Suppressor macrophage treated with lipopolysaccharide for 4 hours (primary cell): Measurements from ENCODE around the gene FAM89B.
A peak's percentile ranks its signal among the peaks of the same experiment; 100 is the strongest.

Experiments
- DNase-seq: peaks from one replicate; pipeline ENCODE4 v3.0.0-alpha.2; 2020

The FAM89B gene

DNA sequence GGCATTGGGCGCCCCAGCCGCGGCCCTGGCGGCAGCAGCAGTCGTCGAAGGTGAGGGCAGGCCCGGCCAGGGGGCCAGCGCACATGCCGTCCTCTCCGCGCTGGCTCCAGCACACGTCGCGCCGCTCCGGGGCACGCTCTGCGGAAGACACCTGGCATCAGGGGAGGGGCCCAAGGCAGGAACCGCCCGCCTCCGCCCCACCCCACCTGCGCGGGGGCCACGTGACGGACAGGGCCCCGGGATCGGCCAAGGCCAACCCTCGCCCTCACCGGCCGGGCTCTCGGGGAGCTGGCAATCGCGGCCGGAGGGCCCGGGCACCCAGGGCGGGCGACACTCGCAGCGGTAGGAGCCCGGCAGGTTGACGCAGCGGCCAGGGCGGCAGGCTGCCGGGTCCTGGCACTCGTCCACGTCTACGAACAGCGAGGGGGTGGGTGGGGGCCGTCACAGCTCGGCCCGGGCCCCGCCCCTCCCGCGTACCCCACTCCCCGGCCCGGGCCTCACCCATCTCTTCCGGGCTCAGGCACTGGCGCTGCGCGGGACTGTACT is 32.5 kb upstream of the FAM89B start:
- DNase-seq, result no peak

DNA sequence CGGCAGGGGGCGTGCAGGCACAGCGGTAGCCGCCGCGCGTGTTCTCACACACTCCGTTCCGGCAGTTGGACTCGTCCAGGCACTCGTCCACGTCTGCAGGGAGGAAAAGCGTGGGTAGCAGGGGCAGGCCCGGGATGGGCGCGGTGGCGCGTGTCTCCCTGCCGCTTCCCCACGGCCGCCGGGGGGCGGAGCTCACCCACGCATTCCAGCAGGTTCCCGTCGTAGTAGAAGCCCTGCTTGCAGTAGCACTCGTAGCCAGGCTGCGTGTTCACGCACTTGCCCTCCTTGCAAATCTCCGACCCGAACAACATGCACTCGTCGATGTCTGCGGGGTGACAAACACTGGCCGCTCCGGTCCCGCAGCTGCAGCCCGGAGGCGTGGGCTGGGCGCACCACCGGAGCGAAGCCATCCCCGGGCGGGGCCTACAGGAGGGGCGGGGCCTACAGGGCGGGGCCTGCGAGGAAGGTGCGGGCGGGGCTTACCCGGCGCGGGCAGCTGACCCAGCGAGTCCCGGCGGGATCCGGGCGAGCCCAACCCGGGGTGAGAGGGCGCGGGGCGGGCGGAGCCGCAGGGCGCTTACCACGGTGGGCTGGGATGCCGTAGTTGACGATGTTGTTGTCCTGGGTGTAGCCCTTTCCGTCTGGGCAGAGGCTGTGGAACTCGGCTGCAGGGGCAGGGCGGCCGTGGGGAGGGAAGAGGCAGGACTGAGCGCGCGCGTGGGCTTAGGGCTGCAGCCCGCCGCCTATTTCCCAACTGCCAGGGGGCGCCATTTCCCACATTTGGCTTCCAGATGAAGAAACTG is 31.8 kb upstream of the FAM89B start:
- DNase-seq, result peak; percentile 95

DNA sequence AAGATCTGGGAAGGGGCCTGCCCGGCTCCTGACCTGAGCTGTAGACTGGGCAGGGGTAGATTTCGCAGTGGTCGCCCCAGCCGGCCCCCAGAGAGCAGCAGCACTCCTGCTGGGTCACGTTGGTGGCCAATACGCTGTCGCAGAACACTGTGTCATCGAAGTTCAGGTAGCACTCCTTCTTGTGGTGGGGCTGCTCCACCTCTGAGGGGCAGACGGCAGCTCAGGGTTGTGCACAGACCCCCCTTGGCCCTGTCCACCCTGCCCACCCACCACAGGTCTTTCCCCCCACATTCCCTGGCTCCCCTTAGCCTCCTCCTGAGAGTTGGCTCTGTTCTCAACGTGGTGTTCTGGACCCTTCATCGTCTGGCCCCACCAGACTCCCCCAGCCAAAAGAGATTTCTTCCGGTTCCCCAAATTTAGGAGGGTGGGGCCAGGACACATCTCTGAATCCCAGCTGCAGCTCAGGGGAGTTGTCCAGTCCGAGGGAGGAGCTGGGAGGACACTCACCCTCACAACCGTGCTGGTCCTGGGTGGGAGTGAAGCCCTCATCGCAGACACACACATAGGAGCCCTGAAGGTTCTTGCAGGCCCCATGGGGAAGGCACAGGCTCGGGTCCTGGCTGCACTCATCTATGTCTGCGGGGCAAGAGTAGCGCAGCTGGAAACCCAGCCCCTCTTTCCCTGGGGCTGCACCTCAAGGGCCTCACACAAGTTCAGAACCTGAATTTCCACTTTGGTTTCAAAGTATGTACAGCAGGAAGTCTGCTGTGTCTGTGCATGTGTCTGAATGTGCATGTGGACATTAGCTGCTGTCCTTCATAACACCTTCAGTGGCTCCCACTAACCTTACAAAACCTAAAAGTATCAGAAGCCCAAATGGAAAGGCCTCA is 31.0 kb upstream of the FAM89B start:
- DNase-seq, result no peak

DNA sequence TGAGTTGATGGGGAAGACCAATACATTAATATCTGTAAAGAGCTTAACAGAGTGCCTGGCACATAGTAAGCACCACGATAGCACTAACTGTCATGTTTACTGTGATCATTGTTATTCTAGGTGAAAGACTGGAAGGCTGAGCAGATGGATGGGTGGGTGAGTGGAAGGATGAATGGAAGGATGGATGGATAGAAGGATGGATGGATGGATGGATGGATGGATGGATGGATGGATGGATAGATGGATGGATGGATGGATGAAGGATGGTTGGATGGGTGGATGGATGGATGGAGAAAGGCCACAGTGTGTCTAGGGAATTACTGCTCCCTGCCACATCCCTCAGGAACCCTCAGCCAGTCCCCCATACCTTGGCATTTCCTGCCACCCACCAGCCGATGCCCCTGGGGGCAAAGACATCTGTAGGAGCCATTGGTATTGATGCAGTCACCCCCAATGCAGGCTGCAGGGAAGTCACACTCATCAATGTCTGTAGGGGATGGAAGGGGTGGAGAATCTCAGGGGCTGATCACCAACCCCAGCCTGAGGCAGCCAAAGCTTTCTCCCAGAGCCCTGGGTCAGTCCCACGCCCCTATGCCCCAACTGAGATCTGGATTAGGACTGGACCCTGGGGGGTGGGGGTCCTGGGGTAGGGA is 29.5 kb upstream of the FAM89B start:
- no peak for DNase-seq

DNA sequence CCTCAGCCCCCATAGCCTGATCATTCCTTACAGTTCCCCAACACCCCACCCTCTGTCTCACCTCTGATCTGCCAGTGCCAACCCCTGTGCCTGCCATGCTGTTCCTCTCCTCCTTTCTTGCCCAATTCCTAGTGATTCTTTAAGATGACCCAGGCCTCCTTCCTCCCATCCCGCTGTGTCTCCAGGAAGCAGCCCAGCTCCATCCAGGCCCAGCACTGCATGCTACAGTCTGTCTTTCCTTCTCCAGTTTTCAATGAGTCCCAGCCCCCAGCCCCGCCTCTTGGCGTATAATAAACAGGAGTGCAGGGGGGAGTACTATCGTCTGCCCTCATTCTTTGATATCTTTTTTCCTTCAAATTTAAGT is 26.5 kb upstream of the FAM89B start:
- no peak for DNase-seq

DNA sequence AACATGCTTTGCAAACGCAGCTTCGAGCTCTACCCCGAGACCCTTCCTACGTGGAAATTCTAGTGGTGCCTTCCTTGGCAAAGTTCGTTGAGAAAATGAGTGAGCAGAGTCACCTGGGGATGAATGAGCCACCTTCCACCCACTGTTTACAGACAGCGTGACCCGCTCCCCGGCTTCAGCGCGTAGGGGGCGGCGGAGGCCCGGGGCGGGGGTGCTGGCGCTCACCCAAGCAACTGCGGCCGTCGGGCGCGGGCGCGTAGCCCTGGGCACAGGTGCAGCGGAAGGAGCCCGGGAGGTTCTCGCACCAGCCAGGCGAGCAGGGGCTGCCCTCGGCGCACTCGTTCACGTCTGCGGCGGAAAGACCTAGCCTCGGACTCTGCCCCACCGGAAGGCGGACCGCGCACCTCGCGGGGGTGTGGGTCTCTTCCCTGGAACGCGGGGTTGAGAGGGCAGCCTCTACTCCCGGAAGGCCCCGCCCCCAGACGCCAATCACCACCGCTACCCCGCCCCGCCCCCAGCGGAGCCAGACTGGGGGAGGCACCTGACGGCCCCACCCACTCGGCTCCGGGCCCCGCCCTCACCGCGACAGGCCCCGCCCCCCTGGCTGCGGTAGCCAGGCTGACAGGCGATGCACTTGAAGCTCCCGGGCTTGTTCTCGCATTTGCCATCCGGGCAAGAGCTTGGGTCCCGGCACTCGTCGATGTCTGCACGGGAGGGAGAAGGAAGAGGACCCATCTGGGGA is 25.9 kb upstream of the FAM89B start:
- DNase-seq, result peak; percentile 88

DNA sequence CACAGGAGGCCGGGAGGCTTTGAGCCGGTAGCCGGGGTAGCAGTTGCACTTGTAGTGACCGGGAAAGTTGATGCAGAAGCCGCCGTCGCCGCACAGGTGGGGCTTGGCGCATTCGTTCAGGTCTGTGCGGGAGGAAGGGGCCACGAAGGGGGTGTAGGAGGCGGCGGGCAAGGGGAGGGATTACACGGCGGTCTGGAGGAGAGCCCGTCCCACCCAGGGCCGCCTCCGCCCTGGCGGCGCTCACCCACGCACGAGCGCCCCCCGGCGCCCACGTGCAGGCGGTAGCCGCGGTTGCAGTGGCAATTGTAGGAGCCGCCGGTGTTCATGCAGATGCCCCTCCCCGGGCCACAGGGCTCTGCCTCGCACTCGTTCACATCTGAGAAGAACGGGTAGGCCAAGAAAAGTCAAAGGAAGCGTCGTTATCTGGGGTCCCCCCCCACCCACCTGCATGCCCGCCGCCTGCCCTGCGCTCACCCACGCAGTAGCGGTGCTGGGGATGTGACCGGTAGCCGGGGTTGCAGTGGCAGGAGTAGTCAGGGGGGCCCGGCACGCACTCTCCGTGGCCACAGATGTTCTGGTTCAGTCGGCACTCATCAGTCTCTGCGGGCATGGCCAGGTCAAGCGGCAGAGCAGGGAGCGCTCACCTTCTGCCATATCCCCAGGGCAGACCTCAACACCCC is 24.8 kb upstream of the FAM89B start:
- no peak for DNase-seq

DNA sequence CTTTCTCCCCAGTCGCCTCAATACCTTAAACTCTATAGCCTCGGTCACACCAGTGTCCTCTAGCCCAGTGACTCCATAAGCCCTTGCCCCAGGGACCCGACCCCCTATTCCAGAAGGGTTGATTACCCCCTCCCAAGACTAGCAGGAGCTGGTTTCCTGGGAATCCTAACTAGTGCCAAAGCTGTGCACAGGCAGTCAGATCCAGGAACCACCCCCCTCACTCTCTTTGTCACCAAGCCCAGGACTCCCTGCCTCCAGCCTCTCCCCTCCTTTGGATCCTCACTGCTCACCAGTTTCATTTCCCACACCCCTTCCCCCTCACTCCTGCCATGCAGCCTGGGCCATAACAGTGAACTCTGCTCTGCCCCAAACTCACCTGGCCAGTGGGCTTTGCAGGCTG is 23.9 kb upstream of the FAM89B start:
- peak; percentile 25 for DNase-seq

DNA sequence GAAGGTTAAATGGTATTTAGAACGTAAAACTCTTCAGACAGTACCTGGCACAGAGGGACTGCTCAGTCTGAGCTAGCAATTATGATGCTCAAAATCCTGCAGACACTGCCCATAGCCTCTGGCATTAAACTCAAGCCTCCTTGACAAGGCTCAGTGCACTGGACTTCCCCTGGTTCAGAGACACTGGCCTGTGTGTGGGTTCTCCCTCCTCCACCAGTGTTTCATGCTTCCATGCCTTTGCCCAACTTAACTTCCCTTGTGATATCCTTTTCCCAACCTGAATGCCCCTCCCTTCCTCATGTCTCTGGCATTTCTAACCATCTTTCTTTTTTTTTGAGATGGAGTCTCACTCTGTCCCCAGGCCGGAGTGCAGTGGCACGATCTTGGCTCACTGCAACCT is 23.2 kb upstream of the FAM89B start:
- DNase-seq, result peak; percentile 28

DNA sequence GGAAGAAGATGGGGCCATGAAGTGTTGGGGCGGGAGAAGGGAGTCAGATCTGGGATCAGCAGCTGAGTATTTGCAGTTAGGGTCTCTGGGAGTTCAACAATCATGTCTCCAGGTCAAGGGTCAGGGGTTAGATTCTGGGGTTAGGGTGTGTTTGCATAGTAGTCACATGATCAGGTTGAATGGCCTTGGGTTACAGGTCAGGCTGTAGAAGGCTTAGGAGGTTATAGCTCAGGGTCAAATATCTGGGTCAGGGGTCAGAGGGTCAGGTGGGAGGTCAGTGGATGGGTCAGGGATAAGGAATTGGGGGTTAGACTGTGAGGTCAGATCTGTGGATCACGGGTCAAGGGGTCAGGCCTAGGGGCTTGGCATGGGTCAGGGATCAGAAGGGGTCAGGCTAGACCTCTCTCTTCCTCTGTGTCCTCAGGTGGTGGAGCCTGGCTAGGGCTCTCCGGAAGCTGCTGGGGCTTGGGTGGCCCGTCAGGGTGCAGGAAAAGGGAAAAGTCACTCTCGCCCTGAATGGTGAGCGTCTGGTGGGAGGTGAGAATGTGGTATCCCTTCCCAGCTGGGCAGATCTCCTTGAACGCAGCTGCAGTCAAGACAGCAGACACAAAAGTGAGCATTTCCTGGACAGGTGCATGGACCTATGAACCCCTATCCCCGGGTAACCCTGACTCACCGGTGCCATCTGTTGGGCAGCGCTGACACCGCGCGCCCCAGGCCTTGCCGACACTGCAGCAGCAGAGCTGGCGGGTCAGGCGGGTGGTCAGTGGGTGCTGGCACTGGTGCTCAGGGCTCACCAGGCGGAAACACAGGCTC is 20.6 kb upstream of the FAM89B start:
- peak; percentile 52 for DNase-seq

DNA sequence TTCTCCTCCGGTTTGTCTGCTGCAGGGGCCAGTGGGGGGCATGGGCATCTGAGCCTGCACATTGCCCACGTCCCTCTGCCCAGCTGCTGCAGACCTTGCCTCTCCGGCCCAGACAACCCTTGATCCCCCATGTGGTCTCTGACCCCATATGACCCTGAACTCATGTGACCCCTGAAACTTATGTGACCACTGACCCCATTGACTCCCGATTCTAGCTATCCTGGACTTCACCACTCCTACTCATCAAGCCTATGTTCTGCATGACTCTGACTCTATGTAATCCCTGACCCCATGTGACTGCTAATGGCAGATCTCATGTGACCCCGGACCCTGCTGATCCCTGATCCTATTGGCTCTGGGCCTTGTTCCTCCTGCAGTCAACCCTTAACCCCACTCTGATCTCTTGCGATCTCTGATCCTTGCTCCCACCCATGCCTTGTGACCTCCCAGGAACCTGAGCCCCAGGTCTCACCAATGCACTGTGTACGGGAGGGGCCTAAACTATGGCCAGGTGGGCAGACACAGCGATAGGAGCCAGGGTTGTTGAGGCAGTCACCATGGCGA is 19.9 kb upstream of the FAM89B start:
- DNase-seq, result peak; percentile 59

DNA sequence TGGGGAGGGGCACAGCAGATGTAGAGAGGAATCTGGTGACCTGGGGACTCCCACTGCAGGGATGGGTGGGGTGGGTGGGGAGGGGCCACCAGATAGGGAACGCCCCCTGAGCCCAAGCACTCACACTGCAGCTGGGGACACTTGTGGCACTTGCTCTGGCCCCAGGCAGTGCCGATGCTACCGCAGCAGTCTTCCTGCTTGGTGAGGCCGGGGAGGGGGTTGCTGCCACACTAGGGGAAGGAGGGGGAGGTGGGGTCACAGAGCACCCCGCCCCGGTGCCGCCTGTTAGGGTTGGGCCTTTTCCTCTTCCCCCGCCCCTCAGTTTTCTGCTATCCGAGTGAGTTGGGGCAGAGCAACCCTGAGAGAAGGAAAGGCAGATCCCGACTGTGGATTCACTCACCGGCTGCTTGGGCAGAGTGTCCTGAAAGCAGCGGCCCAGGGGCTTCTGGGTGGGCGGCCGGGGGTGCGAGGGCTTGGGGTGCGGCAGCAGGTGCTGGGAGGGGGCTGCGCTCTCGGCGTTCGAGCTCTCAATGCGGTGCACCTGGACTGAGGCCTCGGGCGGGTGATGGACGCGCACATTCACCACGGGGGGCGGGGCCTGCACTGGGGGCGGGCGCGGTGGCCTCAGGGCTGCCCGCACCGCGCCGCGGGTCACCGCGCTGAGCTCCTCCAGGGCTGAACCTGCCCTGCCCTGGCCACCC is 18.9 kb upstream of the FAM89B start:
- DNase-seq, result peak; percentile 46

DNA sequence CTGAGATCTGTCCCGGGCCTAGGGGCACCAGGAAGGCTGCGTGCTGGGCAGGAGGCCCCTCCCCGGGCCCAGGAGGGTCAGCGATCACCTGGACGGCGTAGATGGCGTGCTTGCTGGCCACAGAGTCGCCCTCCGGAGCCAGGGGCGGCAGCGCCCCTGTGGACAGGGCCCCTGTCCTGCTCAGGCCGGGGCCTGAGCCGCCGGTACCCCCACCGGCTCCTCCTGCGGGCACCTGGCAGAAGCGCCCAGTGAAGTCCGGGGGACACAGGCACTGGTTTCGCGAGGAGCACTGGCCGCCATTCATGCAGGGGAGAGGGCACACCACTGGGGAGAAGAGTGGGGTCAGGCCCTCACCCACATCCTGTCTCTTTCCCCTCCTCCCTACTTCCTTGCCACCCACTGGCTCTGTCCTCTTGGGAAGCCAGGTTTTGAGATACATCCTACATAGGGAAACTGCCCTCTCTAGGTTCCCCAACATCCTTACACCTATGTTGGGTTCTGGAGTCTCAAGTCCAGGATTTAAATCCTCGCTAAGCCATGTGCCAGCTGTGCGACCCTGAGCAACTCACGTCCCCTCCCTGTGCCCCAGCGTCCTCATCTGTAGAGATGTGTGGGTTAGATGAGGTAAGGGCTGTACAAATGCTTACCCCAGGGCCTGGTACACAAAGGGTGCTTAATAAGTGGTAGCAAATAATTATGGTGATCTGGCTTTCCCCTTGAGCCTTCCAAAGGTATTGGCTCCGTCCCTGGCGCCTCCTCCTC is 18.1 kb upstream of the FAM89B start:
- no peak for DNase-seq

DNA sequence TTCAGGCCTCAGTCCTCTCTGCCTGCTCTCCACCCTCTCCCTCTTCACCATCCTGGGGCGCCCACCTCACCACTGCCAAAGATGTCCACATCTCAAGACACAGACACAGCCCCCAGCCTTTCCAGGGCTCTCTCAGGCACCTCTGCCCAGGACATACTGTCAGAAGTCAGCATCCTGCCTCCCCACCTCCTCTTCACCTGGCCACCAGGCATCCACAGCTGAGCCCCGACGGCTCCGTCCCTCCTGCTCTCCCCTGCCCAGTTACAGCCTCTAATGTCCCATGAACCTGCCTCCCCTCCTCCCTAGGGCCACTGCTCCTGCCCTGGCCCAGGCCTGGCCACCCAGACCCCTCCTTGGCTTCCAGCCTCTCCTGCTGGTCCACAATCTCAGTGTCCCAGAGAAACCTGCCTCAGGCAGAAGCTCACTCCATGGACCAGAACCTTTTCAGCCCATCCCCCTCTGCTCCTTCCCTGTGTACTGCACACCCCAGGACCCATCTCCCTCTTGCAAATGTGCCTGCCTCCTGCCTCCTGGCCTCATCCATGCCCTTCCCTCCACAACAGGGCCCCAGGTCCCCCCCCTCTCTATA is 17.4 kb upstream of the FAM89B start:
- no peak for DNase-seq

DNA sequence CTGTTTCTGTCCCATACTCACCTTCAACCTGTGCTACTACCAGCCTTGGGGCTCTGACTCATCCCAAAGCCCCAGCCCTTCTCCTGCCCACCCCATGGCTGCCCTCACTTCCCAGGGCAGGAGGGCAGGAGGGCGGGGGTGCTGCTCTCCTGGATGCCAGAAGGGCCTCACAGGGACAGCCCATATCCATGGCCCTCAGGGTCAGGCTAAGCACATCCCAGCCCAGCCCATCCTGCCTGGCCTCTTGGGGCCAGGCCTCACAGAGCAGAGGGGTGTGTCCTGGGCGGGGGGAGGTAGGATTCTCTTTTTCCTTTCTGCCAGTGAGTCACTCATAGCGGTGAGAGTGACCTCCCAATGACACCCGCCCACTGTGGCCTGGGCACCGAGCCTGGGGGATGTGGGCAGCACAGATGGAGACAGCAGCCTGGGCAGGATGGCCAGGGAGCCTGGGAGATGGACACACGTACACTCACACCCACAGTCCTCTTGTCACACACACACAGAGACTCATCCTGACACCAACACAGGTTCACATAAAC is 16.6 kb upstream of the FAM89B start:
- DNase-seq, result peak; percentile 55

DNA sequence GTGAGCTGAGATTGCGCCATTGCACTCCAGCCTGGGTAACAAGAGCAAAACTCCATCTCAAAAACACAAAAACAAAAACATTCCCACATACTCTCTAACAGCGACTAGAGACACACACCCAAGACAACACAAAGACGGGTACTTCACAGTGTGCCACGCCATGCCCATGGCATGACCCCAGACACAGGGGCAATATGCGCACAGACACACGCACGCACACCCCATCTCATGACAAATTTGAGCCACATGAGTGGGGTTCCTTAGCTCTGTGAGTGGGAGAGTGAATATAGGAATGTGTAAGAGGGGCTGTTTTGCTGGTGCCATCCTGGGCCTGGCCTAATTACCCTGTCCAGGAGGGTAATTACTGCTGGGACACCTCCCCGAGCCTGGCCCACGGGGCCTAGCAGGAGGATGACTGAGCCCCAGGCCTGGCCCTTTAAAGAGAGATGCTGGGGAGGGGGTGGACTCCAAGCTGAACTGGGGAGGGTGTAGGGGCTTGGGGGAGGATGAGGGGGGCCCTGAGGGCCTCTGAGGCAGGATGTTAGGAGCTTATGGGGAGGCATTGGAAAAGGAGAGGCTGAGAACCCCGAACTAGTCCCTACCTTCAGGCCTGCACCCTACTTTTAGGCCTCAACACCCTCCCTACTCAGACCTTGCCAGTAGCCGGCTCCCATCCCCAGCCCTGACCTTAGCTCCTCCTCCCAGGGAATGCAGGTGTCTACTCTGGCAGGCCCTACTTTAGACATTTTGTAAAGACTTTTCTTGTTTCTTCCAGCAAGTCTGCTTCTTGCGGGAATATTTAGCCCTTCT is 15.7 kb upstream of the FAM89B start:
- no peak for DNase-seq

DNA sequence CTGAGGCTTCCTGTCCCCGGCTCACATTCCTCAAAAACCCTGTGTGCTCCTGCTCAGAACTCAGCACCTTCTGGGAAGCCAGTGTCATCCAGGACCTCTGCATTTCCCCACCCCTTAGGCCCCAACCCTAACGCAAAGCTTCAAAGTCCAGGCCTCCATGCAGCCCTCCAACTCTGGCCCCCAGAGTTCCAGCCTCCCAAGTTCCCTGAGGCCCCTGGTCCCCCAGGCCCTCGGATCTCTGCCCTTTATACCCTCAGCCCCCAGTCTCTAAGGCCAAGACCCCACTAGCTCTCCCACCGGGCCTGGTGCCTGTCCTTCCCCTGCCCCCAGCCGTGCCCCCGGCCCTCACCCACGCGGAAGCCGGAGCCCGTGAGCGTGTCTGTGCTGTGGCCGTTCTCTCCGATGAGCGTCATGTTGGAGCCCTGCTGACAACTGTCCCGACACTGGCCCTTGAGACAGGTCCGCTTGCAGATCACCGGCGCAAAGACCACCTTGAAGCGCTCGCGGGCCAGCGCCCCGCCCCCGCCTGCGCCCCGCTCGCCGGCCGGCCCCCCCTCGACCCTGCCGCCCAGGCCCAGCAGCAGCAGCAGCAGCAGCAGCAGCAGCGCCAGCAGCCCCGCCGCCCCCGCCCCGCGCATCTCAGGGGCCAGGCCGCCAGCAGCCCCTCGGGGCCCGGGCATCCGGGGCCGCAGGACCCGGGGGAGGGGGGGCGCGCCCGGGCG is 14.9 kb upstream of the FAM89B start:
- DNase-seq, result no peak
